HUES48 (cell line): ENCODE measurements around the gene CFP.

ENCODE experiments used
- H3K27ac ChIP-seq: one replicate; pipeline ENCODE4 v1.7.0; 2013; ENCODE audit warnings: low read depth, low read length, inconsistent platforms
- H3K27me3 ChIP-seq: 2 replicates; pipeline ENCODE4 v1.6.1; 2013; ENCODE audit warnings: mild to moderate bottlenecking, low read length; ENCODE audit not compliant: control insufficient read depth, insufficient read depth
- H3K36me3 ChIP-seq: 2 replicates; pipeline ENCODE4 v1.6.1; 2013; ENCODE audit warnings: low read length; ENCODE audit not compliant: control insufficient read depth, insufficient read depth
- H3K4me1 ChIP-seq: 2 replicates; pipeline ENCODE4 v1.6.1; 2013; ENCODE audit warnings: mild to moderate bottlenecking, low read length; ENCODE audit not compliant: control insufficient read depth, insufficient read depth
- H3K4me3 ChIP-seq: 2 replicates; pipeline ENCODE4 v1.5.1; 2013; ENCODE audit warnings: mild to moderate bottlenecking, low read depth, low read length
- H3K9ac ChIP-seq: 2 replicates; pipeline ENCODE4 v1.6.1; 2013; ENCODE audit warnings: mild to moderate bottlenecking, low read depth, low read length, moderate library complexity
- H3K9me3 ChIP-seq: 2 replicates; pipeline ENCODE4 v1.6.1; 2013; ENCODE audit warnings: low read length; ENCODE audit not compliant: control insufficient read depth, insufficient read depth

The CFP gene

DNA sequence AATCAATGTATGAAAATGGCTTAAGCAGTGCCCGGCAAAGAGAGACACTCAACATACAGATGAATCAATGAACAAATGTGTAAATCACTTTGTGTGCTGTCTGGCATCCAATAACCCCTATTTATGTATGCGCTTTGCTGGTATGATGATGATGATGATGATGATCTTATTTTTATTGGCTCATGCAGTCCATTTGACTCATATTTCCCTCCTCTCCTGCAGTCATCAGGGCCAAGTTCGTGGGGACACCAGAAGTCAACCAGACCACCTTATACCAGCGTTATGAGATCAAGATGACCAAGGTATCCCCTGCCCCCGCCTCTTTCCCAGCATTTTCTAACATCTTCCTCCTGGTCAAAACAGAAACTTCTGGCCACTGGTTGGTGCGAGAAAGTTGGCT is 45.0 kb downstream of the CFP start:
- H3K9ac ChIP-seq = no peak overlapping the region
- H3K27me3 ChIP-seq = no peaks in the 10 kb centered on the region
- no peaks in the 10 kb centered on the region for H3K36me3 ChIP-seq
- H3K4me3 ChIP-seq = no peak overlapping the region
- H3K4me1 ChIP-seq = 0 out of 2 replicates have a peak, but pooled peaks cover 2% of the 10 kb centered on the region
- no peak overlapping the region for H3K27ac ChIP-seq
- H3K9me3 ChIP-seq = peaks cover 31% of the 10 kb centered on the region

DNA sequence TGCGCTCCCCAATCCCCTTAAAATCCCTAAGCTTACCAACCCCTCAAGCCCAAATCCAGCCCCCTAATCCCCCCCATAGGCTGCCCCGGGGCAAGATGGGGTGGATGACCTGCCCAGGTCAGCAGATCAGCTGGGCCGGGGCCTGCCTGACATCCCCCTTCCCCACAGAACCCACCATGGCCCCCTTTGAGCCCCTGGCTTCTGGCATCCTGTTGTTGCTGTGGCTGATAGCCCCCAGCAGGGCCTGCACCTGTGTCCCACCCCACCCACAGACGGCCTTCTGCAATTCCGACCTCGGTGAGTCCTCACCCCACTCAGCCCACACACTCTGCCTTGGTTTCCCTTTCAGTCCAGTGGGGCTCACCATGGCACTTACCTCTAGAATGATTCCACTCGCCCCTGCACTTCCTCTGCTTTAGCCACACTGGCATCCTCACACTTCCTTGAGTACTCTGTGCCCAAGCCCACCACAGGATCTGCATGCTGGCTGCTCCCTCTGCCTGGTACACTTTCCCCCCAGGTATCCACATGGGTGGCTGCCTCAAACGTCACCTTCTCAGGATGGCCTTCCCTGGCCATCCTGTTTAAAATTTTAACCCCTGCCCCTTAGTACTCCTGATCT is 46.4 kb downstream of the CFP start:
- peaks cover 36% of the 10 kb centered on the region for H3K9me3 ChIP-seq
- H3K4me3 ChIP-seq = no peak overlapping the region
- no peaks in the 10 kb centered on the region for H3K27me3 ChIP-seq
- no peak overlapping the region for H3K9ac ChIP-seq
- H3K27ac ChIP-seq = no peak overlapping the region
- H3K4me1 ChIP-seq = 0 out of 2 replicates have a peak, but pooled peaks cover 2% of the 10 kb centered on the region
- H3K36me3 ChIP-seq = no peaks in the 10 kb centered on the region

DNA sequence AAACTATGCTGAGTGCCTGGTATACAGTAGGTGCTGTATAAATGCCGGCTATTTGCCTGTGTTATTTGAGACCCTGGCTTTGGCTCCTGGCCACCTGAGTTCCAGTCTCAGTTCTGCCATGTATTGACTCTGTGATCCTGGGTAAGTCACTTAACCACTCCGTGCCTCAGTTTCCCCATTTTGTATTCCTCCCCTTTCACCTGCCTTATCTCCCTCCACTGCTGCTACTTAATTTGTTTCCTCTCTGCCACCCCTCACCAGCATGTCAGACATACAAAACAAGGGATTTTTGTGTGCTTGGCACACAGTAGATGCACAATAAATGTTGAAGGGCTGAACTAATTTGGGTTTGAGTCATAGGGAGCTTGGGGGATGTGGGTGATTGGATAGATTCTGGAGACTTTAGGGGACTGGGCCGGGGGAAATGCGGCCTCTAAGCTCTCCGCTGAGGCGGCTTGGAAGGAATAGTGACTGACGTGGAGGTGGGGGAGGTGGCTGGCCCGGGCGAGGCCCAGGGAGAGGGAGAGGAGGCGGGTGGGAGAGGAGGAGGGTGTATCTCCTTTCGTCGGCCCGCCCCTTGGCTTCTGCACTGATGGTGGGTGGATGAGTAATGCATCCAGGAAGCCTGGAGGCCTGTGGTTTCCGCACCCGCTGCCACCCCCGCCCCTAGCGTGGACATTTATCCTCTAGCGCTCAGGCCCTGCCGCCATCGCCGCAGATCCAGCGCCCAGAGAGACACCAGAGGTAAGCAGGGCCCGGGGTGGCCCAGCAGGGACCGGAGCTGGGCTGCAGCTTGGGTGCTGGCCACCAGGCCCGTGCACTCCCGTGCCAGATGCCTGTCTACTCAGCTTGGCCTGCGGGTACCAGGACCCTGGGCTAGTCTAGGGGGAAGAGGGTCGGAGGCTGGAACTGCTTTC is 47.7 kb downstream of the CFP start, which contains the start of gene TIMP1:
Gene TIMP1 (plus strand): TSS at position 706 of the 917 bp plus-strand sequence. CDS start 980 bp downstream, outside the sequence.
- peaks cover 29% of the 10 kb centered on the region for H3K9me3 ChIP-seq
- H3K27me3 ChIP-seq = no peaks in the 10 kb centered on the region
- H3K36me3 ChIP-seq = no peaks in the 10 kb centered on the region
- H3K27ac ChIP-seq = peak within 1 kb of the TSS; percentile 68
- no peak within 1 kb of the TSS for H3K9ac ChIP-seq
- H3K4me3 ChIP-seq = peak within 1 kb of the TSS; percentile 59
- 0 out of 2 replicates have a peak, but pooled peaks cover 2% of the 10 kb centered on the region for H3K4me1 ChIP-seq

DNA sequence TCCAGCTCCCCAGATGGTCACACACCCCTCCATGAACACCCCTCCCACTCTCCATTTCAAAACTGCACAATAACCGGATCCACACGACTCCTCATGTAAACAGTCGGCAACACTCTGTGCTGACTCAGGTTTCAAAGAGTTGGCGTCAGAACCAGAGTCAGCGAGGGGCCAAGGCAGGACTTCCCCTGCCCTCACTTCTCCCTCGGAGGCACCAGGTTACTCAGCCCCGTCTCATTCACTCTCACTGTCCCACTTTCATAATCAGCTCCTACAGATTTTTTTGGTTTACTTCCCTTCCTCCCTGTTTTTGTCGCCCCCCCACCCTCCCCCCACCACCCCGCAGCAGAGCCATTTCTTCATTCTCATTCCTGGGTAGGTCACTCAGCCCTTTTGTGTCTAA is 50.2 kb downstream of the CFP start:
- no peak overlapping the region for H3K9ac ChIP-seq
- no peaks in the 10 kb centered on the region for H3K36me3 ChIP-seq

DNA sequence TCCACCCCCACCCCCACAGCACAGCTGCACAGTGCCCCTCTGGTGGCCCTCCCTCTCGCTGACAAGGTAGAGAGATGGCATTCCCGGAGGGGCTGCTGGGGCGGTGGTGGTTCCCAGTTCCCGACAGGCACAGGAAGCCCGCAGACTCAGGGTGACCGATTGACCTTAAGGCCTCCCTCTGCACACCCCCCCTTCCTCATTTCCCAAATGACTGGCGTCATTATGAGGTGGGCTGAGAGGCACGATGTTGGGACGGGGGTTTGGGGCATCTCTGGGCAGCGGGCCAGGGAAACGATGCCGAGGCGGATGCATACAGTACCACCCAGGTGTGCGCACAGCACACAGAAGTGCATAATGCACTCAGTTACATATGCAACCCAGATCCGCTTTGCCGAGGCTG is 51.0 kb downstream of the CFP start:
- Histone ChIP-seq H3K36me3 (no peaks in the 10 kb centered on the region), H3K9me3 (peaks cover 28% of the 10 kb centered on the region), H3K27me3 (no peaks in the 10 kb centered on the region), H3K4me1 (peaks cover 2% of the 10 kb centered on the region; the same call in 1 of the 2 replicates), H3K27ac (no peak overlapping the region), H3K9ac (no peak overlapping the region), H3K4me3 (no peak overlapping the region)

More for the DNA sequence above, 50.2 kb downstream of the CFP start:
- no peak overlapping the region for H3K27ac ChIP-seq
- H3K4me1 ChIP-seq = peaks cover 2% of the 10 kb centered on the region; the same call in 1 of the 2 replicates
- no peak overlapping the region for H3K4me3 ChIP-seq
- no peaks in the 10 kb centered on the region for H3K27me3 ChIP-seq
- peaks cover 32% of the 10 kb centered on the region for H3K9me3 ChIP-seq

DNA sequence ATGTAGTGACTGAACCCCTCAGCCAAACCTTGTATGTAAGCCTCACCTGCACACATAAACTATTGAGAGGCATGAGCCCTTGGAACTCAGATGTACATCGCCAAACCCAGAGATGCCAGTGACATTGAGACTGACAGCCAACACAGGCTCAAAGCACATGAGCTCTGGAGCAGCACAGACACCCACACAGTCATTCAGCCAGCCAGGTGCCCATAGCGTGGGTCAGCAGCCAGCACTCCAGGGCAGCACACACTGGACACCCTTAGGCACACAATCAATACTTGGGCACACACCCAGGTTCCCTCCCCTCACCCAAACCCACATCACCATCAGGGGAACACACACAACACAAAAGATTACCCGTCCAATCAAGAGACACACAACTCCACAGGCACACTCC is 51.8 kb downstream of the CFP start:
- Histone ChIP-seq H3K27me3 (no peaks in the 10 kb centered on the region), H3K4me1 (peaks cover 8% of the 10 kb centered on the region), H3K9me3 (peaks cover 30% of the 10 kb centered on the region), H3K36me3 (no peaks in the 10 kb centered on the region), H3K9ac (no peak overlapping the region), H3K4me3 (no peak overlapping the region), H3K27ac (no peak overlapping the region)

DNA sequence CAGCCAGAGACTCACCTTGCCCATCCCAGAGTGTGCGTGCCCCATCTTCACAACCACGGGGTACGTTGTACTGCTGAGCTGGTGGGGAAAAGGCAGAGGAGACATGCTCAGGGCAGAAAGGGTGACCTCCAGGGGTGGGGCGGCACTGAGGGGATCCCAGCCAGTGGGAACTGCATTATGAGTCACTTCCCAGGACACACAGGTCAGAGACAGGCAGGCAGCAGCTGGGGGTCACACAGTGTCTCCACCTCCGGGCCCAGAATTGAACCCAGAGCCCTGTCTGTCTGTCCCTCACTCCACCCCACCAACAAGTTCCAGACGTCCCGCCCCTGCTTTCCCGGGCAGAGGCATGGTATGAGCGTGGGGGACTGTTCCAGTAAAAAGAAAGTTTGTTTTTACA is 52.3 kb downstream of the CFP start:
- no peak overlapping the region for H3K9ac ChIP-seq
- no peak overlapping the region for H3K27ac ChIP-seq
- H3K4me1 ChIP-seq = peaks cover 12% of the 10 kb centered on the region
- no peak overlapping the region for H3K4me3 ChIP-seq
- no peaks in the 10 kb centered on the region for H3K36me3 ChIP-seq
- H3K27me3 ChIP-seq = no peaks in the 10 kb centered on the region
- H3K9me3 ChIP-seq = peaks cover 30% of the 10 kb centered on the region

DNA sequence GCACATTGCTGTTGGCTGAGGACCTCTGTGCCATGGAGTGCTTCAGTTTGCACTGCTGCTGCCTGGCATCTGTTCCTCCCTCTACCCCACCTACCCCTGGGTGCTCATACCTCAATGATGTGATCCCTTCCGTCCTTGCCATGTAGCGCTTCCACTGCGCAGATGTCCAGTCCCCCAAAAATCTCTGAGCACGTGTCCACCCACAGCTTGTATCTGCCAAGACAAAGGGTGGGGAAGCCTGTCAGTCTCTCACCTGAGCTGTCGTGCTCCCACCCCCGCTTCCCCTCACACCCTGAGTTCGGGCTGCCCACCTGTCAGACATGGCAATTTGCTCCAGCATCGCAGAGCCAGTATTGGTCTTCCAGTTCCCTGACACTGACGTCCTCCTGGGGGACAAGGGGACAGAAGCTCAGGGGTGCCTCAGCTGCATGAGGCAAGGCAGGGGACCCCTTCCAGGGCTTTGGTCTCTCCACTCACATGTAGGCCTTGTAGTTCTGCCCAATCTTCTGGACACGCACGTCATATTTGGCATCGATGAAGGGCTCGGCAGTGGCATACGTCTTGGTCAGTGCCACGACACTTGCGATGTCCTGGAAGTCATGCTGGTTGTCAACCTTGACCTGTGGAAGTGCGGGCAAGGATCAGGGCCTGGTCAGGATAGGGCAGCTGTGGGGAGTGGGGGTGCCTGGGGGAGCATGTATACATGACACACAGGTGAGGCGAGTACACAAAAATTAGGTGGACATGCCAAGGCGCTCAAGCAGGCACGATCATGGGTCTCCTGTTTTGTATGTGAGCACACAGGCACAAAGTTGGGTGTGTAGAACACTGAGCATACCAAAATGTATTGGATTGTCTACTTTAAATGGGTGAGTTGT is 53.5 kb downstream of the CFP start:
- no peak overlapping the region for H3K4me3 ChIP-seq
- peaks cover 10% of the 10 kb centered on the region for H3K4me1 ChIP-seq
- H3K27ac ChIP-seq = no peak overlapping the region
- no peak overlapping the region for H3K9ac ChIP-seq
- H3K36me3 ChIP-seq = peaks cover 8% of the 10 kb centered on the region; the same call in 1 of the 2 replicates
- no peaks in the 10 kb centered on the region for H3K27me3 ChIP-seq
- peaks cover 31% of the 10 kb centered on the region for H3K9me3 ChIP-seq

DNA sequence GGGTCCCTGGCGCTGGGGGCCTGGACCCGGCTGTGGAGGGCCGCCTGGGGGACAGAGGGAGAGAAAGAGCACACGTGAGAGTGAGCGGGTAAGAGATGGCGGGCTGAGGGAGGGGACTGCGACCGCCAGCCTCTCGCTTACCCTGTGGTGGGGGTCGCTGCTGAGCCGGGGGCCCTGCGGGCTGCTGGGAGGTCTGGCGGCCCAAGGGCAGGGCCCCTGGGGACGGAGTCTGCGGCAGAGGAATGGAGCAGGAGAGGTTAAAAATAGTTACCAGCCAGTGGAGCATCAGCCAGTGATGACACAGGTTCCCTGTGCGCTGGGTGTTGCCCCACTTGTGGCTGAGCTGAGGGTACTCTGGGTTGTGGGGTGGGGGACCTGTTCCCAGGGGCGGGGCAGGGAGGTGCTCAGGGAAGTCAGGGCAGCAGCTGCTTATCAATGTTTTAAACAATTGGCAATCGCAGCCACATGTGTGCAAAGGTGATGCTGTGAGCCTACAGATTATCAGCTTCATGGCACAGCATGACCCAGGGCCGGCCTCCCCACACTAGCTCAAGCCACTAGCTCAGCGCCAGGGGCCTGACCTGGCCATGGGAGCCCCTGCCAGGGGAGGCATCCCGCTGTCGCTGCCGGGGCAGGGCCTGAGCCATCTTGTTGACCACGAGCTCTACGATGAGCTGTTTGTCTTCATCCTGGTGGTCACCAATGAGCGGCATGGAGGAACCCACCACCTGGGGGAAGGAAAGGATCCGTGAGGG is 55.0 kb downstream of the CFP start:
- Histone ChIP-seq H3K27me3 (no peaks in the 10 kb centered on the region), H3K36me3 (peaks cover 20% of the 10 kb centered on the region), H3K9me3 (peaks cover 33% of the 10 kb centered on the region), H3K27ac (peak overlapping the region; percentile 89), H3K4me1 (peaks cover 10% of the 10 kb centered on the region), H3K4me3 (peak overlapping the region; percentile 58), H3K9ac (peak overlapping the region; percentile 39; the same call in 1 of the 2 replicates)

DNA sequence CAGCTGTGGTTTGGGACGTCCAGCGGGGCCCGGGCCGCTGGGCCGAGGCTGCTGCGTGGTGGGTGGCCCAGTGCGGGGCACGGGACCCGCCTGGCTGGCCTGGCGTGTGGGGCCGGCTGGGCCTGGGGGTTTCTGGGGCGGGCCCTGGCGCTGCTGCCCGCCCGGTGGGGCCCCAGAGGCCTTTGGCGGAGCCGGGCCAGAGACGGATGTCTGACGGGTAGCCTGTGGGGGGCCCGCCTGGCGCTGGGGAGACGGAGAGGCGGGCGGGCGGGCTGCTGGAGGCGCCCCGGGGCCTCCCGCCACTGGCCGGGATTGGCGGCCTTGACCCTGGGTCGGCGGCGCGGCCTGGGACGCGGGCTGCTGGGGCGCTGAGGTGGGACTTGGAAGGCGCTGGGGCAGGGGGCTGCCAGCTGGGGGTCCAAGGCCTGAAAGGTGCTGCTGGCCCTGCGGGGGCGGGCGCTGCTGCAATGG is 55.6 kb downstream of the CFP start:
- Histone ChIP-seq H3K27me3 (no peaks in the 10 kb centered on the region), H3K4me3 (peak overlapping the region; percentile 58), H3K9me3 (peaks cover 33% of the 10 kb centered on the region), H3K4me1 (peaks cover 10% of the 10 kb centered on the region), H3K36me3 (peaks cover 26% of the 10 kb centered on the region), H3K27ac (peak overlapping the region; percentile 89), H3K9ac (peak overlapping the region; percentile 64; the same call in 1 of the 2 replicates)
